ENCODE measurements around the gene STK38. TPM values are rescaled to one million over a fixed set of nuclear protein-coding genes. Genes with fewer than 3 reads are reported as not detected.

STK38 gene
- total RNA-seq, 4 donors from 2014 or later = 19.2 to 43.2 (median 31.3) TPM

DNA sequence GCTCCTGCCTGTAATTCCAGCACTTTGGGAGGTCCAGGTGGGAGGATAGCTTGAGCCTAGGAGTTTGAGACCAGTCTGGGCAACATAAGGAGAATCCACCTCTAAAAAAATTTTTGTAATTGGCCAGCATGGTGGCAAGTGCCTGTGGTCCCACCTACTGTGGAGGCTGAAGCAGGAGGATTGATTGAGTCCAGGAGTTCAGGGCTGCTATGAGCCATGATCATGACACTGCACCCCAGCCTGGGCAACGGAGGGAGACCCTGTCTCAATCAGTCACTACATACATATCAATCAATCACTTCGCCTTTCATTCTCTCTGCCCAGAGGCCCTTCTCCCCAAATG is 1.1 kb upstream of the STK38 start:
- no peak for DNase-seq (ENCODE audit: low spot score)
- ATAC-seq (ENCODE audit: low FRiP score) = no peak
- TF ChIP-seq, protein P1, sequence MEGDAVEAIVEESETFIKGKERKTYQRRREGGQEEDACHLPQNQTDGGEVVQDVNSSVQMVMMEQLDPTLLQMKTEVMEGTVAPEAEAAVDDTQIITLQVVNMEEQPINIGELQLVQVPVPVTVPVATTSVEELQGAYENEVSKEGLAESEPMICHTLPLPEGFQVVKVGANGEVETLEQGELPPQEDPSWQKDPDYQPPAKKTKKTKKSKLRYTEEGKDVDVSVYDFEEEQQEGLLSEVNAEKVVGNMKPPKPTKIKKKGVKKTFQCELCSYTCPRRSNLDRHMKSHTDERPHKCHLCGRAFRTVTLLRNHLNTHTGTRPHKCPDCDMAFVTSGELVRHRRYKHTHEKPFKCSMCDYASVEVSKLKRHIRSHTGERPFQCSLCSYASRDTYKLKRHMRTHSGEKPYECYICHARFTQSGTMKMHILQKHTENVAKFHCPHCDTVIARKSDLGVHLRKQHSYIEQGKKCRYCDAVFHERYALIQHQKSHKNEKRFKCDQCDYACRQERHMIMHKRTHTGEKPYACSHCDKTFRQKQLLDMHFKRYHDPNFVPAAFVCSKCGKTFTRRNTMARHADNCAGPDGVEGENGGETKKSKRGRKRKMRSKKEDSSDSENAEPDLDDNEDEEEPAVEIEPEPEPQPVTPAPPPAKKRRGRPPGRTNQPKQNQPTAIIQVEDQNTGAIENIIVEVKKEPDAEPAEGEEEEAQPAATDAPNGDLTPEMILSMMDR (IDR thresholded peaks at IDR 0.05) = no peak

DNA sequence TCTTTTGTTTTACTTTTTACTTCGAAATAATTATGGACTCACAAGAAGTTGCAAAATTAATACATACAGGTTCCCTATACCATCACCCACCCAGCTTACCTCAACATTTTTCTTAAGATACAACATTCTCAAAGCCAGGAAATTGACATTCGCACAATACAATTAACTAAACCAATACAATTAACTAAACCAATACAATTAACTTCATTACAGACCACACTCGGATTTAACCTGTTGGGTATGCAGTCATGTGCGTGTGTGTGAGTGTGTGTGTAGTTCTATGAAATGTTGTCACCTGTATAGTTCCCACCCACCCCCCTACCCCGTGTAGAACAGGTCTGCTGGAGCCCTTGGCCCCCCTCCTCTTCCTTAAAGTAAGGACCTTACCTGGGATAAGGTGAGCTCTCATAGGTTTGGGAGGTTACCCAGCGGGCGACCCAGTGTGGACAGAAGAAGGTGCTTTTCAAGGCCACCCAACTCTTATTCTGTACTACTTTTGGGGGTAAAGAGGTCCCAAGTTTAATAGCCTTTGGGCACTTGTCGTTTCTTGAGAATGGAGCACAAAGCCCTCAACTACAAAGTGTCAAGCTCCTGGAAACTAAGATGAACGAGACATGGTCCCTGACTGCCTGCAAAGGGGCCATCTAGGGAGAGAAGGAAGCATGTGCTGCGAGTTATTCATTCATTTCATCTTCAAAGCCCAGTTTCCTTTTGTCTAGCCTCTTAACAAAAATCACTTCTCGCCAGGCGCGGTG is 544 bp upstream of the STK38 start:
- ATAC-seq (ENCODE audit: low FRiP score) (no peak), DNase-seq (ENCODE audit: low spot score) (no peak)
- TF ChIP-seq, protein P1 (IDR thresholded peaks at IDR 0.05) = no peak

DNA sequence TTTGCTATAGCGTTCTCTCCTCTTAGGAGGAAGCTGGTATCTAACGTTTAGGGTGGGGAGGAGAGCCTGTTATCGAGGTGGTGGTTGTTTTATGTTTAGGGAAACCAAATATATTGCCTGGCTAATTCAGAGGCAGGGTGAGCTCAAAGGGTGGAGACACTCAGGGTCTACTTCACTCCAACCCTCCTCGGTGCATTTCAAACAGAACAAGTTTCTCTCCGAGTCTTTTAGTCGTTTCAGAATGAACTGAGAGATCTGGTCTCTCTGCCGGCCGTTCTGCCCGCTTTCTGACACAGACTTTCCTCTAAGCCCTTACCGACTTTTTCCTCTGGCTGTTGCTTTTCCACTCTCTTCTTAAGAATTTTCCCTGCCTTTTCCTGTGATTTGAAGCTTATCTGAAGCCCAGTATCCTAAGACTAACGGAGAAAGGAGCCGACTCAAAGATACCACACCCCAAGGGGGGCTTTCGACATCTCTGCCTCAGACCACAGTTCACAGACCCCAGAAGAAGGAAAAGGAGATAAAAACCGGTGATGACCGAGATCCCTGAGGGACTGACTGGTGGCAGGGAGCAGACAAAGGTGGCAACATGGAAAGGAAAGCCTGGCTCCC is 865 bp downstream of the STK38 start:
- ATAC-seq (ENCODE audit: low FRiP score) (peak; percentile 15), DNase-seq (ENCODE audit: low spot score) (no peak)
- TF ChIP-seq, protein P1 (IDR thresholded peaks at IDR 0.05) = no peak

DNA sequence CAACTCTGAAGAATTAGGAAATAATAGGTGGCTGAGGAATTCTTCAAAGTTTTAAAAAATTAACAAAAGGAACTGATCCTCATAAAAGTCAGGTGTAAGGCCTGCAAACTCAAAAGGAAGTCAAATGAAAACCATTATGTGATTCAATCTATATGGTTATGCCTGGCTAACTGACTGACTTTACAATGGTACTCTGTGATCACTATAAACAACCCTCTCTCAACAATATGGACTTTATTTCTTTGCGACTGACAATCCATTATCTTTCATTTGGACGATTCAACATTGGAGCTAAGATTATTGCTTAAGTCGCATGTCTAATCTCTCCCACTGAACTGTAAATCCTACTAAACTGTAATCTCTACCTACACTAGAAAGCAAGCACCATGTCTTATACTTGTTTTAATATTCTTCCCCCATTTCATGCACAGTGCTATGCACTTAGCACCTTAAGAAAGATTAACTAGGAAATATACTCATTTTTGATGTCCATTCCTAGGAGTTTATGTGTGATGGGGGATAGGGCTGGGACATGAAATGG is 1.4 kb downstream of the STK38 start:
- ATAC-seq (ENCODE audit: low FRiP score) (no peak), DNase-seq (ENCODE audit: low spot score) (no peak)
- TF ChIP-seq, protein P1 (IDR thresholded peaks at IDR 0.05) = no peak

DNA sequence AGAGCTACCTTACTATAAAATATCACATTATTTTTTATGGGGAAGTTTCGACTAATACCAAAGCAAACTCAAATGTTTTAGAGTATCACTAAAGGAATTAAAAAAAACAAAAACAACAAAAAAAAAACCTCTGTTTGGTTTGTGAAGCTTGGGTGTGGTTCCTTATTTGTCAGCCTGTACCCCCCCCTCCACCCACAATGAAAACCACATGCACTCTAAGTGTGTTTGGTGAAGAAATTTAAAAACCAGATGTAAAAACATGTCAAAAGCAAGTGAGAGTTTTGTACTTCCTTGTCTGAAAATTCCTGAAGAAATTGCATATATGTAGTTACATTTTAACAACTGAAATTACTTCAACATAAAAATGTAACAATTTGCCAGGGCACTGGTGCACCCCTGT is 3.1 kb downstream of the STK38 start:
- DNase-seq (ENCODE audit: low spot score) (no peak), ATAC-seq (ENCODE audit: low FRiP score) (no peak)
- TF ChIP-seq, protein P1 (IDR thresholded peaks at IDR 0.05) = no peak

DNA sequence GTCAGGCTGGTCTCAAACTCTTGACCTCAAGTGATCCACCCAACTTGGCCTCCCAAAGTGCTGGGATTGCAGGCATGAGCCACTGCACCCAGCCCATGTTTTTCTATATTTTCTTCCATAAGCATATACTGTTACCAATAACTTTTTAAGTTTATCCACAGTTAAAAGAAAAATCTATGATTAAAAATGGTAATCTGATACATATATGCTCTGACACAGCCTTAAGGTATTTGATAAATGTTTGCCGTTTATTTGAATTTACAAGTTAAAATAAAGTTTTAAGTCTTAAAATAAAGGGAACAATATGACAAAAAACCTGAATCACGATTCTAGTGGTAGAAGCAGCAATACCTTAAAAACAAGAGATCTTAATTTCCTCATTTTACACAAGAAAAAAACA is 5.2 kb downstream of the STK38 start:
- no peak for DNase-seq (ENCODE audit: low spot score)
- no peak for ATAC-seq (ENCODE audit: low FRiP score)
- TF ChIP-seq, protein P1 (IDR thresholded peaks at IDR 0.05) = no peak

All from omental fat pad (tissue), 4 donors.